HEK293 (cell line): Measurements from ENCODE around the gene GEMIN7.

ENCODE experiments used
- HOXA7 ChIP-seq: sonication (generic); formaldehyde crosslinking; IDR thresholded peaks from 2 replicates; pipeline ENCODE4 v1.8.1; 2022; ENCODE audit warnings: missing genetic modification reagents, borderline replicate concordance
- IKZF3 ChIP-seq: fragments of 450-650 bp; IDR thresholded peaks from 2 replicates; pipeline ENCODE4 v1.5.0; 2018; ENCODE audit warnings: missing biosample characterization, mild to moderate bottlenecking, missing genetic modification characterization, moderate library complexity
- OSR2 ChIP-seq: fragments of 450-650 bp; formaldehyde crosslinking; IDR thresholded peaks from 2 replicates; pipeline ENCODE4 v1.5.1; 2016; ENCODE audit warnings: missing biosample characterization, missing genetic modification characterization
- REST ChIP-seq: fragments of 450-650 bp; formaldehyde crosslinking; IDR thresholded peaks from 2 replicates; pipeline ENCODE4 v1.5.1; 2016; ENCODE audit warnings: missing biosample characterization, missing genetic modification characterization
- ZEB2 ChIP-seq: fragments of 450-650 bp; formaldehyde crosslinking; IDR thresholded peaks from 2 replicates; pipeline ENCODE4 v1.5.1; 2016; ENCODE audit warnings: missing biosample characterization, missing genetic modification characterization
- ZNF530 ChIP-seq: fragments of 450-650 bp; formaldehyde crosslinking; IDR thresholded peaks from 2 replicates; pipeline ENCODE4 v1.5.1; 2016; ENCODE audit warnings: low read depth, missing biosample characterization, missing genetic modification characterization
- ZNF776 ChIP-seq: fragments of 450-650 bp; formaldehyde crosslinking; IDR thresholded peaks from 2 replicates; pipeline ENCODE4 v1.5.0; 2017; ENCODE audit warnings: missing biosample characterization, missing genetic modification characterization, borderline replicate concordance
- TF ChIP-seq, protein P1 (sequence below): fragments of 450-650 bp; formaldehyde crosslinking; IDR thresholded peaks from 2 replicates; pipeline ENCODE4 v1.5.1; 2016; ENCODE audit warnings: missing biosample characterization, missing genetic modification characterization

DNA sequence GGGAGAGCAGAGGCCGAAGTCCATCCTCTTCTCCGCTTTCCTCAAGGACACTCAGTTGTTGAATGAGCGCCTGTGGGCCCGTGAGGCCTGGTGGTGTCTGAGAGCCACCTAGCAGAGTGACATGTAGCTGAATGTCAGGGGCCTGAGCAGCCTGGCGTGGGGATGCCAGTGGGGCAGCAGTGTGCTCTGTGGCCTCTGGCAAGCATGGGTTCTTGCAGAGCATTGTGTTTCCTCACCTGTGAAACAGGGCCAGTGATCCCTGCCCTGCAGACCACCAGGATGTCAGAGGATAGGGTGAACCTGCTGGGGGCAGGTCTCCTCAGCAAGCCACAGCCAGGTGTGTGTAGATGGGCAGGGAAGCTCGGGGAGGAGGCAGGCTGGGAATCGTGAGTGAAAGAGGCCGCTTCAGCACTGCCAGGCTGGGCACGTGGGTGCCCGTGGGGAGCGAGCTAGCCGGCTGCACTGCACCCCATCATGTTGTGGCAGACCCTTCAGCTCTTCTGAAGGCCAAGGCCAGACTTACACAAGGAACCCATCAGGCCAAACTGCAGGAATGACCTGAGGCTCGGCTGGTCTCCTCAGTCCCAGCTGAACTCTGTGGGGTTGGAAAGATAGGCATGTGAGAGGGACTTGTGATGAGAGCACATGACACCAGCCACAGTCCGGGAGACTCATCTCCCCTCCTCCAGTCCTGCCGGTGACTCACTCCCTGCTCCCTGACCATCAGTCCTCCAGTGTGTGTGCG, 18.9 kb downstream of the GEMIN7 start:
- TF ChIP-seq OSR2 (no peak), ZNF776 (tag by site-specific recombination) (no peak), ZEB2 (tag by site-specific recombination) (peak; percentile 57; the same call in 1 of the 2 replicates), ZNF530 (no peak), IKZF3 (no peak), HOXA7 (CRISPR knock-in tag) (no peak), REST (tag by site-specific recombination) (no peak)
- TF ChIP-seq, protein P1, sequence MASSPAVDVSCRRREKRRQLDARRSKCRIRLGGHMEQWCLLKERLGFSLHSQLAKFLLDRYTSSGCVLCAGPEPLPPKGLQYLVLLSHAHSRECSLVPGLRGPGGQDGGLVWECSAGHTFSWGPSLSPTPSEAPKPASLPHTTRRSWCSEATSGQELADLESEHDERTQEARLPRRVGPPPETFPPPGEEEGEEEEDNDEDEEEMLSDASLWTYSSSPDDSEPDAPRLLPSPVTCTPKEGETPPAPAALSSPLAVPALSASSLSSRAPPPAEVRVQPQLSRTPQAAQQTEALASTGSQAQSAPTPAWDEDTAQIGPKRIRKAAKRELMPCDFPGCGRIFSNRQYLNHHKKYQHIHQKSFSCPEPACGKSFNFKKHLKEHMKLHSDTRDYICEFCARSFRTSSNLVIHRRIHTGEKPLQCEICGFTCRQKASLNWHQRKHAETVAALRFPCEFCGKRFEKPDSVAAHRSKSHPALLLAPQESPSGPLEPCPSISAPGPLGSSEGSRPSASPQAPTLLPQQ = no peak
